Measurements from ENCODE around the gene DTNBP1. TPM values are rescaled to one million over a fixed set of nuclear protein-coding genes. Genes with fewer than 3 reads are reported as not detected.

DTNBP1 gene
- total and polyA plus RNA-seq, 2 of the 13 experiments (the other 11 are each of a cell fraction or from before 2014, with no cell fraction given): 6.6 to 19.1 TPM

DNA sequence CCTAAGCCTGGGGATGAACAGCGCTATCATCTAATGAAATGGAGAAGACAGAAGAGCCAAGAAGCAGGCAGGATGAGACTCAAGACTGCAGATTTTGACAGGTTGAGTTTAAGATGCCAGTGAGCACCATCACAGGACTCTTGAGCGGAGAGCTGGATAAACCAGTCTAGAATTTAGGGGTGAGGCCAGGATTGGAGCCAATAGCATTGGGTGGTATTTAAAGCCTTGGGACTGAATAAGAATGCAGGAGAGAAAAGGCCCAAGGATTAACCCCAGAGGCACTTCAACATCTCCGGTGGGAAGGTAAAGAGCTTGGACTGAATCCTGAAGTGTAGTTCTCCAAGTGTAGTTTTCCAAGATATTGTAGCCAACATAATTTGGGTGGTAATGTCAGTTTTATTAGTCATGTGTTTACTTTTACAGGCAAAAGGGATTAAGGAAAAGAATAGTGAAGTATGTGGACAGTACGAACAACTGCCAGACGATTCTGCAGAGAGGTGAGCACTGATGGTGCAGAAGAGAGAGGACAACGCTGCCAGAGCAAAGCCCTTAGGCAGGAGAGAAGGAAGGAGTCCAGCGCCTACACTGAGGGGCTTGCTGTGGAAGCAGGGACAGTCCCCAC, 85.2 kb downstream of the DTNBP1 start:
- no peak for ATAC-seq
- BruUV-seq (replicated peaks): no TSS peak
- no peaks in the 10 kb centered on the region for H3K27me3 ChIP-seq (ENCODE audit: control insufficient read depth in 1 of 2, insufficient read depth in 2 of 2, low read length in 2 of 2)
- FAIRE-seq: no peak
- ChIA-PET CTCF (ENCODE audit: low intra/inter-chr PET ratio, low total read pairs) (no interaction called here), POLR2A (no interaction called here)
- H3K4me1 ChIP-seq (ENCODE audit: insufficient read depth, low read length): peaks cover 5% of the 10 kb centered on the region; the same call in 1 of the 2 replicates
- intact Hi-C loops (cut with micrococcal nuclease; ENCODE audit: unreplicated experiment) (no loop called here), in situ Hi-C loops (cut with HindIII; ENCODE audit: extremely low pct_ligation_motif_present, low pct_unique_long_range_greater_than_20kb) (no loop called here)
- H3K9me3 ChIP-seq (ENCODE audit: low read length): no peaks in the 10 kb centered on the region
- no peak overlapping the region for H3K9ac ChIP-seq (ENCODE audit: insufficient read depth, low read depth, low read length)
- DNase-seq (ENCODE audit: low spot score): no peak
- no peaks in the 10 kb centered on the region for H3K79me2 ChIP-seq (ENCODE audit: insufficient read depth, low read length)
- H2AFZ ChIP-seq (ENCODE audit: low read length): no peak overlapping the region
- H3K36me3 ChIP-seq (replicated peaks in 1 of 2; ENCODE audit: control insufficient read depth in 1 of 2, insufficient read depth in 2 of 2, low read length in 2 of 2): no peaks in the 10 kb centered on the region
- H3K4me2 ChIP-seq (ENCODE audit: low read depth, low read length): no peak overlapping the region
- no peaks in the 10 kb centered on the region; the same call in 1 of the 2 replicates for H4K20me1 ChIP-seq (ENCODE audit: insufficient read depth, low read length)
- 93% methylated on average over 7 of the region's 7 CpGs for WGBS (ENCODE audit: low lambda C conversion rate)
- H3K4me3 ChIP-seq (replicated peaks in 1 of 3; ENCODE audit: insufficient read depth in 1 of 3, low read depth in 2 of 3, low read length in 3 of 3): no peak overlapping the region
- no peak overlapping the region for H3K27ac ChIP-seq (ENCODE audit: extremely low read length, insufficient read depth, low read length)
- TF ChIP-seq JARID2 (CRISPR knock-in tag; IDR thresholded peaks at IDR 0.05; ENCODE audit: insufficient replicate concordance): no peak
- no peak for TF ChIP-seq BRD4 (CRISPR knock-in tag; IDR thresholded peaks at IDR 0.05)
- TF ChIP-seq ZNF792 (CRISPR knock-in tag; IDR thresholded peaks at IDR 0.05): no peak
- no peak for TF ChIP-seq SALL1 (CRISPR knock-in tag; IDR thresholded peaks at IDR 0.05)
- TF ChIP-seq, protein P1, sequence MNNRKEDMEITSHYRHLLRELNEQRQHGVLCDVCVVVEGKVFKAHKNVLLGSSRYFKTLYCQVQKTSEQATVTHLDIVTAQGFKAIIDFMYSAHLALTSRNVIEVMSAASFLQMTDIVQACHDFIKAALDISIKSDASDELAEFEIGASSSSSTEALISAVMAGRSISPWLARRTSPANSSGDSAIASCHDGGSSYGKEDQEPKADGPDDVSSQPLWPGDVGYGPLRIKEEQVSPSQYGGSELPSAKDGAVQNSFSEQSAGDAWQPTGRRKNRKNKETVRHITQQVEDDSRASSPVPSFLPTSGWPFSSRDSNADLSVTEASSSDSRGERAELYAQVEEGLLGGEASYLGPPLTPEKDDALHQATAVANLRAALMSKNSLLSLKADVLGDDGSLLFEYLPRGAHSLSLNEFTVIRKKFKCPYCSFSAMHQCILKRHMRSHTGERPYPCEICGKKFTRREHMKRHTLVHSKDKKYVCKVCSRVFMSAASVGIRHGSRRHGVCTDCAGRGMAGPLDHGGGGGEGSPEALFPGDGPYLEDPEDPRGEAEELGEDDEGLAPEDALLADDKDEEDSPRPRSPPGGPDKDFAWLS (CRISPR knock-in tag; IDR thresholded peaks at IDR 0.05; ENCODE audit: borderline replicate concordance): no peak
- TF ChIP-seq PHB2 (IDR thresholded peaks at IDR 0.05; ENCODE audit: partially characterized antibody): no peak
- TF ChIP-seq HES4 (CRISPR knock-in tag; IDR thresholded peaks at IDR 0.05; ENCODE audit: borderline replicate concordance): no peak
- TF ChIP-seq CHCHD3 (CRISPR knock-in tag; IDR thresholded peaks at IDR 0.05): no peak
- TF ChIP-seq IKZF1 (IDR thresholded peaks at IDR 0.05): no peak
- TF ChIP-seq, protein P2, sequence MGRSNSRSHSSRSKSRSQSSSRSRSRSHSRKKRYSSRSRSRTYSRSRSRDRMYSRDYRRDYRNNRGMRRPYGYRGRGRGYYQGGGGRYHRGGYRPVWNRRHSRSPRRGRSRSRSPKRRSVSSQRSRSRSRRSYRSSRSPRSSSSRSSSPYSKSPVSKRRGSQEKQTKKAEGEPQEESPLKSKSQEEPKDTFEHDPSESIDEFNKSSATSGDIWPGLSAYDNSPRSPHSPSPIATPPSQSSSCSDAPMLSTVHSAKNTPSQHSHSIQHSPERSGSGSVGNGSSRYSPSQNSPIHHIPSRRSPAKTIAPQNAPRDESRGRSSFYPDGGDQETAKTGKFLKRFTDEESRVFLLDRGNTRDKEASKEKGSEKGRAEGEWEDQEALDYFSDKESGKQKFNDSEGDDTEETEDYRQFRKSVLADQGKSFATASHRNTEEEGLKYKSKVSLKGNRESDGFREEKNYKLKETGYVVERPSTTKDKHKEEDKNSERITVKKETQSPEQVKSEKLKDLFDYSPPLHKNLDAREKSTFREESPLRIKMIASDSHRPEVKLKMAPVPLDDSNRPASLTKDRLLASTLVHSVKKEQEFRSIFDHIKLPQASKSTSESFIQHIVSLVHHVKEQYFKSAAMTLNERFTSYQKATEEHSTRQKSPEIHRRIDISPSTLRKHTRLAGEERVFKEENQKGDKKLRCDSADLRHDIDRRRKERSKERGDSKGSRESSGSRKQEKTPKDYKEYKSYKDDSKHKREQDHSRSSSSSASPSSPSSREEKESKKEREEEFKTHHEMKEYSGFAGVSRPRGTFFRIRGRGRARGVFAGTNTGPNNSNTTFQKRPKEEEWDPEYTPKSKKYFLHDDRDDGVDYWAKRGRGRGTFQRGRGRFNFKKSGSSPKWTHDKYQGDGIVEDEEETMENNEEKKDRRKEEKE (IDR thresholded peaks at IDR 0.05): no peak
- no peak for TF ChIP-seq ZNF557 (CRISPR knock-in tag; IDR thresholded peaks at IDR 0.05)
- no peak for TF ChIP-seq ZNF430 (CRISPR knock-in tag; IDR thresholded peaks at IDR 0.05)
- TF ChIP-seq, protein P3, sequence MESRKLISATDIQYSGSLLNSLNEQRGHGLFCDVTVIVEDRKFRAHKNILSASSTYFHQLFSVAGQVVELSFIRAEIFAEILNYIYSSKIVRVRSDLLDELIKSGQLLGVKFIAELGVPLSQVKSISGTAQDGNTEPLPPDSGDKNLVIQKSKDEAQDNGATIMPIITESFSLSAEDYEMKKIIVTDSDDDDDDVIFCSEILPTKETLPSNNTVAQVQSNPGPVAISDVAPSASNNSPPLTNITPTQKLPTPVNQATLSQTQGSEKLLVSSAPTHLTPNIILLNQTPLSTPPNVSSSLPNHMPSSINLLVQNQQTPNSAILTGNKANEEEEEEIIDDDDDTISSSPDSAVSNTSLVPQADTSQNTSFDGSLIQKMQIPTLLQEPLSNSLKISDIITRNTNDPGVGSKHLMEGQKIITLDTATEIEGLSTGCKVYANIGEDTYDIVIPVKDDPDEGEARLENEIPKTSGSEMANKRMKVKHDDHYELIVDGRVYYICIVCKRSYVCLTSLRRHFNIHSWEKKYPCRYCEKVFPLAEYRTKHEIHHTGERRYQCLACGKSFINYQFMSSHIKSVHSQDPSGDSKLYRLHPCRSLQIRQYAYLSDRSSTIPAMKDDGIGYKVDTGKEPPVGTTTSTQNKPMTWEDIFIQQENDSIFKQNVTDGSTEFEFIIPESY (CRISPR knock-in tag; IDR thresholded peaks at IDR 0.05): no peak
- TF ChIP-seq PITX1 (CRISPR knock-in tag; IDR thresholded peaks at IDR 0.05): no peak
- TF ChIP-seq HMG20B (CRISPR knock-in tag; conservative IDR thresholded peaks at IDR 0.05): no peak
- TF ChIP-seq, protein P4, sequence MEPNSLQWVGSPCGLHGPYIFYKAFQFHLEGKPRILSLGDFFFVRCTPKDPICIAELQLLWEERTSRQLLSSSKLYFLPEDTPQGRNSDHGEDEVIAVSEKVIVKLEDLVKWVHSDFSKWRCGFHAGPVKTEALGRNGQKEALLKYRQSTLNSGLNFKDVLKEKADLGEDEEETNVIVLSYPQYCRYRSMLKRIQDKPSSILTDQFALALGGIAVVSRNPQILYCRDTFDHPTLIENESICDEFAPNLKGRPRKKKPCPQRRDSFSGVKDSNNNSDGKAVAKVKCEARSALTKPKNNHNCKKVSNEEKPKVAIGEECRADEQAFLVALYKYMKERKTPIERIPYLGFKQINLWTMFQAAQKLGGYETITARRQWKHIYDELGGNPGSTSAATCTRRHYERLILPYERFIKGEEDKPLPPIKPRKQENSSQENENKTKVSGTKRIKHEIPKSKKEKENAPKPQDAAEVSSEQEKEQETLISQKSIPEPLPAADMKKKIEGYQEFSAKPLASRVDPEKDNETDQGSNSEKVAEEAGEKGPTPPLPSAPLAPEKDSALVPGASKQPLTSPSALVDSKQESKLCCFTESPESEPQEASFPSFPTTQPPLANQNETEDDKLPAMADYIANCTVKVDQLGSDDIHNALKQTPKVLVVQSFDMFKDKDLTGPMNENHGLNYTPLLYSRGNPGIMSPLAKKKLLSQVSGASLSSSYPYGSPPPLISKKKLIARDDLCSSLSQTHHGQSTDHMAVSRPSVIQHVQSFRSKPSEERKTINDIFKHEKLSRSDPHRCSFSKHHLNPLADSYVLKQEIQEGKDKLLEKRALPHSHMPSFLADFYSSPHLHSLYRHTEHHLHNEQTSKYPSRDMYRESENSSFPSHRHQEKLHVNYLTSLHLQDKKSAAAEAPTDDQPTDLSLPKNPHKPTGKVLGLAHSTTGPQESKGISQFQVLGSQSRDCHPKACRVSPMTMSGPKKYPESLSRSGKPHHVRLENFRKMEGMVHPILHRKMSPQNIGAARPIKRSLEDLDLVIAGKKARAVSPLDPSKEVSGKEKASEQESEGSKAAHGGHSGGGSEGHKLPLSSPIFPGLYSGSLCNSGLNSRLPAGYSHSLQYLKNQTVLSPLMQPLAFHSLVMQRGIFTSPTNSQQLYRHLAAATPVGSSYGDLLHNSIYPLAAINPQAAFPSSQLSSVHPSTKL (CRISPR knock-in tag; IDR thresholded peaks at IDR 0.05): no peak

Measured in HepG2 (cell line).